Uterus (tissue), 4 donors: ENCODE results near the gene DHRS7B. TPM values are rescaled to one million over a fixed set of nuclear protein-coding genes. Genes with fewer than 3 reads are reported as not detected.
A peak's percentile ranks its signal among the peaks of the same experiment; 100 is the strongest.

Source experiments
- DNase-seq, 2 donors: peaks; one replicate each; pipeline ENCODE4 v3.0.0-alpha.2; 2019 to 2020
- H3K27ac ChIP-seq, 2 donors: fragments of 200-600 bp; sonication (generic); 1 replicate in 1 of 2; 2 replicates in 1 of 2; pipeline ENCODE4 v1.5.1; 2016 to 2018
- H3K27me3 ChIP-seq, 2 donors: fragments of 200-600 bp; sonication (generic); one replicate each; pipeline ENCODE4 v1.5.1; 2018 to 2019; ENCODE audit warnings: control low read depth in 1 of 2
- H3K36me3 ChIP-seq, 2 donors: fragments of 200-600 bp; sonication (generic); one replicate each; pipeline ENCODE4 v1.5.1; 2019; ENCODE audit warnings: control low read depth in 1 of 2
- H3K4me1 ChIP-seq, 2 donors: fragments of 200-600 bp; sonication (generic); one replicate each; pipeline ENCODE4 v1.5.1; 2018 to 2019; ENCODE audit warnings: control low read depth in 1 of 2
- H3K4me3 ChIP-seq, 2 donors: fragments of 200-600 bp; sonication (generic); 1 replicate in 1 of 2; 2 replicates in 1 of 2; pipeline ENCODE4 v1.5.1; 2018 to 2019; ENCODE audit warnings: mild to moderate bottlenecking in 1 of 2
- H3K9me3 ChIP-seq, 2 donors: fragments of 200-600 bp; sonication (generic); one replicate each; pipeline ENCODE4 v1.5.1; 2019; ENCODE audit warnings: control low read depth in 1 of 2
- CTCF ChIP-seq, 4 experiments: fragments of 200-600 bp in 2 of 4; fragments of 450-650 bp in 2 of 4; sonication (generic) in 2 of 4; IDR thresholded peaks; one replicate each; pipeline ENCODE4 v1.5.1; 2016 to 2019; ENCODE audit warnings: antibody characterized with exemption in 4 of 4, mild to moderate bottlenecking in 2 of 4, moderate library complexity in 1 of 4
- POLR2A ChIP-seq, 2 donors: fragments of 450-650 bp; IDR thresholded peaks; one replicate each; pipeline ENCODE4 v1.6.1; 2016; ENCODE audit warnings: antibody characterized with exemption in 2 of 2, mild to moderate bottlenecking in 1 of 2, moderate library complexity in 1 of 2
- intact Hi-C: fragments of 100-400 bp; cut with DNase I; formaldehyde crosslinking; loops from one replicate; pipeline ENCODE4 v1.15.1; 2023; ENCODE audit warnings: low total_unique reads
- total RNA-seq, 4 donors: library from RNA; depleted of rRNA in 3 of 4; stranded (reverse); fragments of >200 nt in 3 of 4; gene quantifications; one replicate each; pipeline versions ENCODE4 v1.1.0 to v1.2.4, GENCODE V29; 2014 to 2023
- donor health status: DM: yes; HTN: yes; CAD: no.

DHRS7B gene
- total RNA-seq, 4 donors from 2014 or later, result 21.5 to 42.6 (median 30.0) TPM

- TF ChIP-seq CTCF (IDR thresholded peaks at IDR 0.05) (no peak), POLR2A (IDR thresholded peaks at IDR 0.05) (no peak)
- H3K9me3 ChIP-seq, result no peaks in the 10 kb centered on the region
- H3K27me3 ChIP-seq, result no peaks in the 10 kb centered on the region
- H3K4me3 ChIP-seq, result no peak overlapping the region
- intact Hi-C loops, result no loop called here
- no peak for DNase-seq
- H3K27ac ChIP-seq, result peak overlapping the region in 1 of 2 donors; percentile 78
- peaks cover 5 to 9% of the 10 kb centered on the region in 2 donors for H3K4me1 ChIP-seq
- H3K36me3 ChIP-seq, result no peaks in the 10 kb centered on the region
These were observed 37.5 kb downstream of the DHRS7B start for GRCh38 chr17:21164216-21164615.

- Histone ChIP-seq H3K27me3 (no peaks in the 10 kb centered on the region), H3K27ac (no peak overlapping the region), H3K9me3 (no peaks in the 10 kb centered on the region), H3K4me3 (no peak overlapping the region), H3K36me3 (no peaks in the 10 kb centered on the region), H3K4me1 (peaks cover 5 to 9% of the 10 kb centered on the region in 2 donors)
- TF ChIP-seq CTCF (IDR thresholded peaks at IDR 0.05) (no peak), POLR2A (IDR thresholded peaks at IDR 0.05) (no peak)
- DNase-seq, result no peak
- intact Hi-C loops, result no loop called here
These were observed 37.9 kb downstream of the DHRS7B start for GRCh38 chr17:21164620-21165019.

GRCh38 chr17:21165922-21166594, 39.3 kb downstream of the DHRS7B start:
- no peak overlapping the region for H3K4me3 ChIP-seq
- H3K4me1 ChIP-seq, result peaks cover 5 to 10% of the 10 kb centered on the region in 2 donors
- intact Hi-C loops, result no loop called here
- H3K9me3 ChIP-seq, result no peaks in the 10 kb centered on the region
- no peak for TF ChIP-seq CTCF (IDR thresholded peaks at IDR 0.05)
- TF ChIP-seq POLR2A (IDR thresholded peaks at IDR 0.05), result no peak
- no peaks in the 10 kb centered on the region for H3K36me3 ChIP-seq
- H3K27ac ChIP-seq, result peak overlapping the region; percentile 64 to 87
- peak in 1 of 2 donors; percentile 41 for DNase-seq
- H3K27me3 ChIP-seq, result no peaks in the 10 kb centered on the region

- Histone ChIP-seq H3K27ac (peak overlapping the region; percentile 64 to 87), H3K4me3 (no peak overlapping the region), H3K27me3 (no peaks in the 10 kb centered on the region), H3K36me3 (no peaks in the 10 kb centered on the region), H3K4me1 (peaks cover 5 to 15% of the 10 kb centered on the region in 2 donors), H3K9me3 (no peaks in the 10 kb centered on the region)
- no peak for DNase-seq
- no peak for TF ChIP-seq POLR2A (IDR thresholded peaks at IDR 0.05)
- no peak for TF ChIP-seq CTCF (IDR thresholded peaks at IDR 0.05)
- intact Hi-C loops, result no loop called here
These were observed 39.9 kb downstream of the DHRS7B start for GRCh38 chr17:21166595-21167210.

- peak overlapping the region; percentile 64 to 87 for H3K27ac ChIP-seq
These were observed 40.5 kb downstream of the DHRS7B start for GRCh38 chr17:21167303-21167702.

More at GRCh38 chr17:21167303-21167702, 40.5 kb downstream of the DHRS7B start:
- Histone ChIP-seq H3K27me3 (no peaks in the 10 kb centered on the region), H3K9me3 (no peaks in the 10 kb centered on the region), H3K4me1 (peaks cover 3 to 15% of the 10 kb centered on the region in 2 donors), H3K4me3 (no peak overlapping the region), H3K36me3 (no peaks in the 10 kb centered on the region)
- intact Hi-C loops, result no loop called here
- DNase-seq, result no peak
- no peak for TF ChIP-seq POLR2A (IDR thresholded peaks at IDR 0.05)
- TF ChIP-seq CTCF (IDR thresholded peaks at IDR 0.05), result no peak
